Measurements from ENCODE around the gene DVL3. TPM values are rescaled to one million over a fixed set of nuclear protein-coding genes. Genes with fewer than 3 reads are reported as not detected.

The DVL3 gene
- total RNA-seq, 4 donors from 2014 or later, result 56.8 to 117 (median 66.4) TPM

- peak overlapping the region in 3 of 4 donors; percentile 37 to 60 (median 49) for H3K27ac ChIP-seq
- peaks cover 0 to 76% of the 10 kb centered on the region in 2 donors for H3K36me3 ChIP-seq
- no peaks in the 10 kb centered on the region for H3K27me3 ChIP-seq
- peaks cover 0 to 16% (median 6%) of the 10 kb centered on the region in 3 donors for H3K4me1 ChIP-seq
- TF ChIP-seq CTCF (IDR thresholded peaks at IDR 0.05) (no peak), POLR2AphosphoS5 (IDR thresholded peaks at IDR 0.05) (no peak), POLR2A (IDR thresholded peaks at IDR 0.05) (no peak), EP300 (IDR thresholded peaks at IDR 0.05) (no peak)
- no peaks in the 10 kb centered on the region for H3K9me3 ChIP-seq
- no peak for ATAC-seq
- H3K4me3 ChIP-seq, result no peak overlapping the region
- 81 to 87% methylated on average over 3 to 14 of the region's 66 CpGs for WGBS, 2 donors (ENCODE audit: low coverage in 1 of 2)
Measured at GRCh38 chr3:184169896-184170875, 15.0 kb downstream of the DVL3 start.

- Histone ChIP-seq H3K27me3 (no peaks in the 10 kb centered on the region), H3K9me3 (no peaks in the 10 kb centered on the region), H3K27ac (peak overlapping the region in 2 of 4 donors; percentile 14 to 55), H3K36me3 (peaks cover 0 to 62% of the 10 kb centered on the region in 2 donors), H3K4me3 (no peak overlapping the region), H3K4me1 (peaks cover 0 to 30% (median 9%) of the 10 kb centered on the region in 3 donors)
- TF ChIP-seq POLR2AphosphoS5 (IDR thresholded peaks at IDR 0.05), result no peak
- TF ChIP-seq POLR2A (IDR thresholded peaks at IDR 0.05), result no peak
- no peak for TF ChIP-seq EP300 (IDR thresholded peaks at IDR 0.05)
- TF ChIP-seq CTCF (IDR thresholded peaks at IDR 0.05), result no peak
- ATAC-seq, result no peak
- 68% methylated on average over 2 of the region's 9 CpGs; no CpG with 5 or more reads in 1 of the 2 donors for WGBS, 2 donors (ENCODE audit: low coverage in 1 of 2)
Measured at GRCh38 chr3:184171562-184171961, 16.4 kb downstream of the DVL3 start.

GRCh38 chr3:184172681-184173373, 17.6 kb downstream of the DVL3 start:
- peaks cover 0 to 60% of the 10 kb centered on the region in 2 donors for H3K36me3 ChIP-seq
- WGBS, 2 donors (ENCODE audit: low coverage in 1 of 2), result 57 to 62% methylated on average over 5 of the region's 5 CpGs
- ATAC-seq, result no peak
- TF ChIP-seq CTCF (IDR thresholded peaks at IDR 0.05) (no peak), EP300 (IDR thresholded peaks at IDR 0.05) (no peak), POLR2AphosphoS5 (IDR thresholded peaks at IDR 0.05) (no peak), POLR2A (IDR thresholded peaks at IDR 0.05) (no peak)
- H3K4me3 ChIP-seq, result no peak overlapping the region
- peaks cover 3 to 43% (median 21%) of the 10 kb centered on the region in 3 donors for H3K4me1 ChIP-seq
- H3K27me3 ChIP-seq, result no peaks in the 10 kb centered on the region
- H3K27ac ChIP-seq, result peak overlapping the region in 2 of 4 donors; percentile 55 to 69
- H3K9me3 ChIP-seq, result no peaks in the 10 kb centered on the region

GRCh38 chr3:184173374-184173722, 18.2 kb downstream of the DVL3 start:
- H3K4me3 ChIP-seq, result no peak overlapping the region
- ATAC-seq, result no peak
- H3K36me3 ChIP-seq, result peaks cover 0 to 60% of the 10 kb centered on the region in 2 donors
- H3K4me1 ChIP-seq, result peaks cover 3 to 46% (median 25%) of the 10 kb centered on the region in 3 donors
- H3K27ac ChIP-seq, result peak overlapping the region in 3 of 4 donors; percentile 55 to 69 (median 59)
- TF ChIP-seq POLR2A (IDR thresholded peaks at IDR 0.05) (no peak), EP300 (IDR thresholded peaks at IDR 0.05) (no peak), CTCF (IDR thresholded peaks at IDR 0.05) (no peak), POLR2AphosphoS5 (IDR thresholded peaks at IDR 0.05) (no peak)
- 83 to 100% methylated on average over 2 of the region's 2 CpGs for WGBS, 2 donors (ENCODE audit: low coverage in 1 of 2)
- no peaks in the 10 kb centered on the region for H3K27me3 ChIP-seq
- no peaks in the 10 kb centered on the region for H3K9me3 ChIP-seq

Measured in gastroesophageal sphincter (tissue), 4 donors.